Endodermal cell (in vitro differentiated cells): ENCODE results near the gene TRAPPC3L. TPM values are rescaled to one million over a fixed set of nuclear protein-coding genes. Genes with fewer than 3 reads are reported as not detected.

Experiments
- DNase-seq: peaks from one replicate; pipeline ENCODE4 v3.0.0-alpha.2; 2017
- H3K27ac ChIP-seq: 2 replicates; pipeline ENCODE4 v1.5.1; 2013; ENCODE audit warnings: mild to moderate bottlenecking, low read depth, low read length, moderate library complexity
- H3K27me3 ChIP-seq: 2 replicates; pipeline ENCODE4 v1.6.1; 2013; ENCODE audit warnings: mild to moderate bottlenecking, low read length, moderate library complexity; ENCODE audit not compliant: insufficient read depth, control insufficient read depth, poor library complexity, severe bottlenecking
- H3K36me3 ChIP-seq: 2 replicates; pipeline ENCODE4 v1.7.0; 2013; ENCODE audit warnings: mild to moderate bottlenecking, low read length, moderate library complexity; ENCODE audit not compliant: control insufficient read depth, insufficient read depth
- H3K4me1 ChIP-seq: one replicate; pipeline ENCODE4 v1.7.0; 2013; ENCODE audit warnings: low read length; ENCODE audit not compliant: control insufficient read depth, insufficient read depth
- H3K4me3 ChIP-seq: 2 replicates; pipeline ENCODE4 v1.5.1; 2013; ENCODE audit warnings: mild to moderate bottlenecking, low read length, moderate library complexity
- H3K9ac ChIP-seq: 2 replicates; pipeline ENCODE4 v1.6.1; 2013; ENCODE audit warnings: mild to moderate bottlenecking, low read length, moderate library complexity; ENCODE audit not compliant: poor library complexity, severe bottlenecking; ENCODE audit errors: extremely low read depth
- H3K9me3 ChIP-seq: 2 replicates; pipeline ENCODE4 v1.6.1; 2013; ENCODE audit warnings: mild to moderate bottlenecking, low read length, moderate library complexity; ENCODE audit not compliant: control insufficient read depth
- H3K27ac Mint-ChIP-seq: 2 replicates; pipeline ENCODE4 v1.8.0; 2020; ENCODE audit warnings: mixed read lengths
- H3K27me3 Mint-ChIP-seq: 2 replicates; pipeline ENCODE4 v1.8.0; 2021; ENCODE audit warnings: mild to moderate bottlenecking, mixed read lengths; ENCODE audit not compliant: insufficient read depth
- H3K36me3 Mint-ChIP-seq: 2 replicates; pipeline ENCODE4 v1.8.0; 2020; ENCODE audit warnings: low read depth, mixed read lengths
- H3K4me1 Mint-ChIP-seq: 2 replicates; pipeline ENCODE4 v1.8.0; 2020; ENCODE audit warnings: mixed read lengths
- H3K4me3 Mint-ChIP-seq: 2 replicates; pipeline ENCODE4 v1.8.0; 2020; ENCODE audit warnings: mild to moderate bottlenecking, moderate library complexity, mixed read lengths
- H3K9me3 Mint-ChIP-seq: 2 replicates; pipeline ENCODE4 v1.8.0; 2020; ENCODE audit warnings: mild to moderate bottlenecking, mixed read lengths
- CTCF ChIP-seq: fragments of 200-600 bp; sonication (generic); conservative IDR thresholded peaks from 2 replicates; pipeline ENCODE4 v1.5.0; 2021; ENCODE audit warnings: antibody characterized with exemption, mild to moderate bottlenecking
- WGBS, 2 experiments: methylation state at CpG; one replicate each; pipeline versions ENCODE4 v1.1.5 to v1.1.7; 2013; ENCODE audit warnings: missing lambda C conversion rate in 2 of 2, mixed read lengths in 1 of 2; ENCODE audit not compliant: insufficient coverage in 1 of 2, insufficient read length in 1 of 2; 5-methylcytosine and 5-hydroxymethylcytosine counted together
- total RNA-seq, 2 donors: library from RNA; stranded (reverse); fragmentation: NEBNext Ultra II Directional in 1 of 2; extraction: Animal tissue kit (Norgen Biotek cat#: 25700) in 1 of 2; gene quantifications; 2 replicates in 1 of 2; 3 replicates in 1 of 2; pipeline ENCODE4 v1.2.1, GENCODE V29; 2021

Gene TRAPPC3L
- total RNA-seq, 2 donors from 2014 or later: not detected

GRCh38 chr6:116449565-116449964 is 95.9 kb downstream of the TRAPPC3L start:
- no peak overlapping the region for H3K27ac ChIP-seq
- H3K27me3 ChIP-seq: no peaks in the 10 kb centered on the region
- H3K4me3 ChIP-seq: no peak overlapping the region
- TF ChIP-seq CTCF: no peak
- H3K9ac ChIP-seq: no peak overlapping the region
- no peaks in the 10 kb centered on the region for H3K4me1 ChIP-seq
- Mint-ChIP-seq H3K4me1 (peaks cover 3% of the 10 kb centered on the region), H3K27me3 (no peaks in the 10 kb centered on the region), H3K36me3 (no peaks in the 10 kb centered on the region), H3K9me3 (no peaks in the 10 kb centered on the region), H3K27ac (no peak overlapping the region), H3K4me3 (no peak overlapping the region)
- no peaks in the 10 kb centered on the region for H3K9me3 ChIP-seq
- H3K36me3 ChIP-seq: no peaks in the 10 kb centered on the region
- no peak for DNase-seq
- WGBS, 2 experiments: no CpG with 5 or more reads among the region's 1 CpG

GRCh38 chr6:116447496-116448011 is 97.9 kb downstream of the TRAPPC3L start:
- no peaks in the 10 kb centered on the region for H3K9me3 ChIP-seq
- no peak for DNase-seq
- H3K4me1 ChIP-seq: no peaks in the 10 kb centered on the region
- no peak overlapping the region for H3K27ac ChIP-seq
- WGBS, 2 experiments: 77 to 90% methylated on average over 2 of the region's 2 CpGs
- no peaks in the 10 kb centered on the region for H3K27me3 ChIP-seq
- TF ChIP-seq CTCF: no peak
- peaks cover 3% of the 10 kb centered on the region for H3K4me1 Mint-ChIP-seq
- no peak overlapping the region for H3K4me3 ChIP-seq
- no peak overlapping the region for H3K27ac Mint-ChIP-seq
- no peaks in the 10 kb centered on the region for H3K36me3 ChIP-seq
- H3K9ac ChIP-seq: no peak overlapping the region
- no peaks in the 10 kb centered on the region for H3K36me3 Mint-ChIP-seq
- H3K9me3 Mint-ChIP-seq: no peaks in the 10 kb centered on the region
- no peak overlapping the region for H3K4me3 Mint-ChIP-seq
- H3K27me3 Mint-ChIP-seq: no peaks in the 10 kb centered on the region

- H3K4me3 ChIP-seq: no peak overlapping the region
- H3K27ac Mint-ChIP-seq: no peak overlapping the region
- DNase-seq: no peak
- H3K9me3 Mint-ChIP-seq: no peaks in the 10 kb centered on the region
- no peaks in the 10 kb centered on the region for H3K36me3 ChIP-seq
- WGBS, 2 experiments: 67 to 85% methylated on average over 1 to 2 of the region's 3 CpGs
- H3K9me3 ChIP-seq: no peaks in the 10 kb centered on the region
- no peak overlapping the region for H3K4me3 Mint-ChIP-seq
- no peak for TF ChIP-seq CTCF
- H3K9ac ChIP-seq: no peak overlapping the region
- peaks cover 3% of the 10 kb centered on the region for H3K4me1 Mint-ChIP-seq
- no peaks in the 10 kb centered on the region for H3K36me3 Mint-ChIP-seq
- no peaks in the 10 kb centered on the region for H3K4me1 ChIP-seq
- H3K27me3 ChIP-seq: no peaks in the 10 kb centered on the region
- no peak overlapping the region for H3K27ac ChIP-seq
- no peaks in the 10 kb centered on the region for H3K27me3 Mint-ChIP-seq
Observed at GRCh38 chr6:116447052-116447451, 98.4 kb downstream of the TRAPPC3L start.
